D721Med (cell line): ENCODE results near the gene SLC44A5.

Experiments
- DNase-seq: peaks from one replicate; pipeline ENCODE4 v3.0.0; 2011; ENCODE audit warnings: low spot score; ENCODE audit not compliant: insufficient read length
- FAIRE-seq: peaks from 2 replicates; lab custom pipeline; 2011; peaks lifted over from hg19 to GRCh38; lab: Jason Lieb, UNC
- TF ChIP-seq, protein P1 (sequence below): IDR thresholded peaks from 2 replicates; pipeline ENCODE4 v1.5.1; 2012; ENCODE audit warnings: mild to moderate bottlenecking, control low read depth; ENCODE audit not compliant: insufficient read depth; ENCODE audit errors: missing control alignments

SLC44A5 gene

DNA sequence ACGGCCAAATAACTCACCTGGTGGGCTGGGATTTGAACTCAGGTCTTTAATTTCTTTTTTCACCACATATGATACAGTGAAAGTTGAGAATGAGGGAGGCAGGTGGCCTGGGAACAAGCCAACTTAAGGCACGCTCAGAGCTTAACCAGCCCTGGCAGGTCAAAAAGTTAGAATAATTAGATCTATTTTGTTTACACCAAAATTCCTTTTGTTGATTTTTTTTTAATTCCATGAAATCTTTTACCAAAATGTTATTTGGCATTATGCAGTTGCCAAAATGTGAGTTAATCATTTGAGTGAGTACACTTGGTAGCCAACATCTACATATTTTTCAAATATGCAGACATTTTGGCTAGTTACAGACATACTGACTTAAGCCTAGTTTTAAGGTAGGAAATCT lies 439.9 kb downstream of the SLC44A5 start:
- TF ChIP-seq, protein P1, sequence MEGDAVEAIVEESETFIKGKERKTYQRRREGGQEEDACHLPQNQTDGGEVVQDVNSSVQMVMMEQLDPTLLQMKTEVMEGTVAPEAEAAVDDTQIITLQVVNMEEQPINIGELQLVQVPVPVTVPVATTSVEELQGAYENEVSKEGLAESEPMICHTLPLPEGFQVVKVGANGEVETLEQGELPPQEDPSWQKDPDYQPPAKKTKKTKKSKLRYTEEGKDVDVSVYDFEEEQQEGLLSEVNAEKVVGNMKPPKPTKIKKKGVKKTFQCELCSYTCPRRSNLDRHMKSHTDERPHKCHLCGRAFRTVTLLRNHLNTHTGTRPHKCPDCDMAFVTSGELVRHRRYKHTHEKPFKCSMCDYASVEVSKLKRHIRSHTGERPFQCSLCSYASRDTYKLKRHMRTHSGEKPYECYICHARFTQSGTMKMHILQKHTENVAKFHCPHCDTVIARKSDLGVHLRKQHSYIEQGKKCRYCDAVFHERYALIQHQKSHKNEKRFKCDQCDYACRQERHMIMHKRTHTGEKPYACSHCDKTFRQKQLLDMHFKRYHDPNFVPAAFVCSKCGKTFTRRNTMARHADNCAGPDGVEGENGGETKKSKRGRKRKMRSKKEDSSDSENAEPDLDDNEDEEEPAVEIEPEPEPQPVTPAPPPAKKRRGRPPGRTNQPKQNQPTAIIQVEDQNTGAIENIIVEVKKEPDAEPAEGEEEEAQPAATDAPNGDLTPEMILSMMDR, result no peak
- DNase-seq (no peak), FAIRE-seq (no peak)

DNA sequence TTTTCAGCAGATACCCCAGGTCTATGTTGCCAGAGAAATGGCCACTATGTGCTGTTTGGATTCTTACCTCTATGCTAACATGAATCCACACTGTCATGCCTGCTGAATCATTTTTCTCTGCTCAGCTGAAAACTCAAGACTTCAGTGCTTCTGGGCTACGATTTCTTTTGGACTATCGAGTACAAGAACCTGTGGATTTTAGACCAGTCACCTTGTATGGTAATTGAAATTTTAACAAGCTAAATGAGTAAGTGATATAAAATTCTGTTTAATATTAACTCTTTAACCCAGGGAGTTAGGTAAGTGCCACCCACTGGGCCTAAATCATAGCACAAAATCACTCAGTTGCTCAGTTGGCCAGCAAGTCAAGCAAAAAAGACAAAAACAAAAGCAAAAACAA lies 440.9 kb downstream of the SLC44A5 start:
- TF ChIP-seq, protein P1, result no peak
- no peak for FAIRE-seq

DNA sequence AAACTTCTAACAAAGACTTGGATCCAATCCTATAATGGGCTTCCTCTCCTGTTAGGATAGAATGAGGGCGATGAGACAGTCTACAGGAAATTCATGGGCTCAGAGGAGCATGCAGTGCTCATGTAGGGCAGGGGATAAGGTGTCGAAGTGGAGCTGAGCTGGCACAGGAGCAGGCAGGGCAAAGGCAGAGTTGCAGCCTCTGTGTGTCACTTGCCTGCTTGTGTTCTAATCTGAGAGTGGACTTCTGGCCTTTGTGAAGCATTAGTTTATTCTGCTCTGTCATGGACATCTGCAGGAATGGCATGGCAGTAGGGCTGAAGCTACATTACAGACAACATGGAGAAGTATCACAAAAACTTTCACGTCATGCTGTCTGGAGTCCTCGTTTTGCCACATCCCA lies 444.1 kb downstream of the SLC44A5 start:
- TF ChIP-seq, protein P1, result no peak
- no peak for FAIRE-seq
- no peak for DNase-seq

More for the DNA sequence above, 440.9 kb downstream of the SLC44A5 start:
- DNase-seq, result no peak

GRCh38 chr1:75165264-75165663 lies 445.6 kb downstream of the SLC44A5 start:
- DNase-seq (no peak), FAIRE-seq (no peak)

DNA sequence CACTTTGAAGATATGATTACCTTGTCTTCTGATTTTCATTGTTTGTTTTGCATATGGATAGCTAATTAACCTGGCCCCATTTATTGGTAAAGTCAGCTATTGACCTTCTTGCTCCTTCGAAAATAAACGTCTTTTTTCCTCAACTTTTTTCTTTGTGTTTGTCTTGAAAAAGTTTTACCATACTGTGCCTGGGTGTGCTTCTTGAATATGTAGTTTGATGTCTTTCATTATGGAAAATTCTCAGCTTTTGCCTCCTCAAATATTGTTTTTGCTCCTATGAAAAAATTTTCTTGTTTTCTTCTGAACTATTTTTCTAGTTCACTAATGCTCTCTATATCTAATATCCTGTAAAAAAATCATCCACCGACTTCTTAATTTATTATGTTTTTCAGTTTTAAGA lies 451.8 kb downstream of the SLC44A5 start:
- FAIRE-seq, result peak; percentile 81
- no peak for DNase-seq
- TF ChIP-seq, protein P1, result no peak

More at GRCh38 chr1:75165264-75165663, 445.6 kb downstream of the SLC44A5 start:
- TF ChIP-seq, protein P1, result no peak
